ENCODE measurements around the gene SLC2A11.
"Not testable (repeated sequence)": the region's sequence is repeated elsewhere in the genome, so short reads cannot be mapped to it uniquely, and the experiment has no call there.

SLC2A11 gene

GRCh38 chr22:23892706-23893105 is 35.0 kb downstream of the SLC2A11 start:
- DNase-seq, result no peak

GRCh38 chr22:23893121-23893944 is 35.7 kb downstream of the SLC2A11 start:
- DNase-seq, result no peak

GRCh38 chr22:23893945-23894709 is 36.5 kb downstream of the SLC2A11 start, which contains the start of gene MIF:
TSS of gene MIF (plus strand) at chr22:23894383. CDS start at chr22:23894475, 92 bp downstream.
- peak; percentile 93 for DNase-seq

GRCh38 chr22:23894710-23895598 is 37.3 kb downstream of the SLC2A11 start:
- DNase-seq, result peak; percentile 49

- no peak for DNase-seq
Measured at GRCh38 chr22:23895599-23896144, 38.0 kb downstream of the SLC2A11 start.

GRCh38 chr22:23896166-23896522 is 38.5 kb downstream of the SLC2A11 start:
- no peak for DNase-seq

- no peak for DNase-seq
Measured at GRCh38 chr22:23896523-23897186, 39.0 kb downstream of the SLC2A11 start.

- DNase-seq, result no peak
Measured at GRCh38 chr22:23897320-23897719, 39.6 kb downstream of the SLC2A11 start.

- DNase-seq, result no peak
Measured at GRCh38 chr22:23898006-23898974, 40.6 kb downstream of the SLC2A11 start.

GRCh38 chr22:23899042-23899745 is 41.5 kb downstream of the SLC2A11 start:
- DNase-seq, result no peak

GRCh38 chr22:23900227-23900626 is 42.6 kb downstream of the SLC2A11 start:
- DNase-seq, result not testable (repeated sequence)

- no peak for DNase-seq
Measured at GRCh38 chr22:23901600-23901999, 43.9 kb downstream of the SLC2A11 start.

- no peak for DNase-seq
Measured at GRCh38 chr22:23903328-23903971, 45.8 kb downstream of the SLC2A11 start.

GRCh38 chr22:23904573-23905254 is 47.0 kb downstream of the SLC2A11 start:
- DNase-seq, result no peak

- no peak for DNase-seq
Measured at GRCh38 chr22:23906641-23907040, 49.0 kb downstream of the SLC2A11 start.

- DNase-seq, result not testable (repeated sequence)
Measured at GRCh38 chr22:23907423-23907822, 49.7 kb downstream of the SLC2A11 start.

GRCh38 chr22:23908587-23909205 is 51.0 kb downstream of the SLC2A11 start:
- no peak for DNase-seq

GRCh38 chr22:23909296-23909898 is 51.7 kb downstream of the SLC2A11 start:
- no peak for DNase-seq
